SK-N-SH (cell line): ENCODE data around the gene LRRC8D. TPM values are rescaled to one million over a fixed set of nuclear protein-coding genes. Genes with fewer than 3 reads are reported as not detected.

ENCODE experiments used
- CTCF ChIA-PET: fragments of 300-600, 350-600 bp; formaldehyde crosslinking; extraction: SDS; loops from one replicate; lab custom pipeline; 2021; lab: Yijun Ruan, JAX
- POLR2A ChIA-PET: fragments of 350-600 bp; sonication (Branson Sonifier 250); formaldehyde crosslinking; extraction: SDS; loops from one replicate; lab custom pipeline; 2020; ENCODE audit warnings: antibody characterized with exemption, inconsistent platforms; lab: Yijun Ruan, JAX
- DNase-seq: peaks from one replicate; pipeline ENCODE4 v3.0.0; 2012
- H2AFZ ChIP-seq: fragments of 200-600 bp; sonication (generic); 2 replicates; pipeline ENCODE4 v1.8.1; 2016; ENCODE audit warnings: antibody characterized with exemption, mild to moderate bottlenecking, low read depth
- H3F3A ChIP-seq: fragments of 200-600 bp; sonication (generic); replicated peaks from 2 replicates; pipeline ENCODE3; 2016; ENCODE audit warnings: antibody characterized with exemption, mild to moderate bottlenecking; ENCODE audit not compliant: insufficient read depth
- H3K27ac ChIP-seq, 2 experiments: fragments of 200-500 bp in 1 of 2; fragments of 200-600 bp in 1 of 2; sonication (Bioruptor generic) in 1 of 2; sonication (generic), shearing (Covaris generic) in 1 of 2; 2 replicates each; pipeline versions ENCODE4 v1.5.1 to v1.6.1; 2014 to 2016; ENCODE audit warnings: low read depth in 2 of 2, inconsistent platforms in 1 of 2, low read length in 1 of 2, mild to moderate bottlenecking in 1 of 2, mixed read lengths in 1 of 2
- H3K27me3 ChIP-seq: fragments of 200-600 bp; sonication (generic), shearing (Covaris generic); 2 replicates; pipeline ENCODE4 v1.6.1; 2016; ENCODE audit warnings: mixed run types; ENCODE audit not compliant: insufficient read depth
- H3K36me3 ChIP-seq, 2 experiments: fragments of 200-500 bp in 1 of 2; fragments of 200-600 bp in 1 of 2; sonication (Bioruptor generic) in 1 of 2; sonication (generic) in 1 of 2; replicated peaks in 1 of 2; 2 replicates each; pipeline versions ENCODE3 to v1.5.1; 2014 to 2016; ENCODE audit warnings: low read length in 1 of 2, mild to moderate bottlenecking in 1 of 2; ENCODE audit not compliant: insufficient read depth in 2 of 2, control insufficient read depth in 1 of 2
- H3K4me1 ChIP-seq, 2 experiments: fragments of 200-500 bp in 1 of 2; fragments of 200-600 bp in 1 of 2; sonication (Bioruptor generic) in 1 of 2; sonication (generic), shearing (Covaris generic) in 1 of 2; 2 replicates each; pipeline versions ENCODE4 v1.5.1 to v1.6.1; 2014 to 2016; ENCODE audit warnings: low read depth in 1 of 2, low read length in 1 of 2, mixed run types in 1 of 2; ENCODE audit not compliant: insufficient read depth in 2 of 2, control insufficient read depth in 1 of 2
- H3K4me2 ChIP-seq: fragments of 200-600 bp; sonication (generic), shearing (Covaris generic); 2 replicates; pipeline ENCODE4 v1.6.1; 2017; ENCODE audit warnings: mixed run types
- H3K4me3 ChIP-seq, 2 experiments: fragments of 200-500 bp in 1 of 2; fragments of 200-600 bp in 1 of 2; sonication (Bioruptor generic) in 1 of 2; sonication (generic), shearing (Covaris generic) in 1 of 2; 2 replicates each; pipeline versions ENCODE4 v1.5.1 to v1.8.1; 2014 to 2016; ENCODE audit warnings: low read depth in 2 of 2, inconsistent platforms in 1 of 2, low read length in 1 of 2, mild to moderate bottlenecking in 1 of 2, mixed read lengths in 1 of 2, moderate library complexity in 1 of 2
- H3K79me2 ChIP-seq: fragments of 200-600 bp; sonication (generic); 2 replicates; pipeline ENCODE4 v1.8.1; 2017; ENCODE audit warnings: mild to moderate bottlenecking; ENCODE audit not compliant: insufficient read depth
- H3K9ac ChIP-seq: fragments of 200-600 bp; sonication (generic); 2 replicates; pipeline ENCODE4 v1.6.1; 2017; ENCODE audit warnings: mixed run types
- H3K9me2 ChIP-seq: fragments of 200-600 bp; sonication (generic); 2 replicates; pipeline ENCODE4 v1.6.1; 2017; ENCODE audit warnings: mixed run types
- H3K9me3 ChIP-seq: fragments of 200-600 bp; sonication (generic); 2 replicates; pipeline ENCODE4 v1.6.1; 2017; ENCODE audit warnings: mixed run types, mild to moderate bottlenecking, moderate library complexity
- H4K20me1 ChIP-seq: fragments of 200-600 bp; sonication (generic); 2 replicates; pipeline ENCODE4 v1.6.1; 2017; ENCODE audit warnings: mild to moderate bottlenecking, mixed run types; ENCODE audit not compliant: insufficient read depth
- MAX ChIP-seq: IDR thresholded peaks from 2 replicates; pipeline ENCODE4 v1.4.0; 2012; ENCODE audit warnings: low read depth
- MEF2A ChIP-seq: IDR thresholded peaks from 2 replicates; pipeline ENCODE4 v1.4.0; 2012; ENCODE audit warnings: low read depth, borderline replicate concordance
- NFIC ChIP-seq: IDR thresholded peaks from 2 replicates; pipeline ENCODE4 v1.4.0; 2012; ENCODE audit warnings: borderline replicate concordance
- NRF1 ChIP-seq: IDR thresholded peaks from 2 replicates; pipeline ENCODE4 v1.6.1; 2012; ENCODE audit warnings: low read depth, mild to moderate bottlenecking, low read length
- PBX3 ChIP-seq: IDR thresholded peaks from 2 replicates; pipeline ENCODE4; 2012
- POLR2AphosphoS5 ChIP-seq: IDR thresholded peaks from 2 replicates; pipeline ENCODE4 v1.6.1; 2012; ENCODE audit warnings: low read depth, low read length
- RCOR1 ChIP-seq: fragments of 150-350 bp; IDR thresholded peaks from 2 replicates; pipeline ENCODE4 v1.6.1; 2017; ENCODE audit warnings: antibody characterized with exemption, low read length
- SIN3A ChIP-seq: IDR thresholded peaks from 2 replicates; pipeline ENCODE4 v1.6.1; 2012; ENCODE audit warnings: low read depth, mild to moderate bottlenecking, low read length, moderate library complexity, borderline replicate concordance
- SMC3 ChIP-seq: IDR thresholded peaks from 2 replicates; pipeline ENCODE4 v1.6.1; 2012; ENCODE audit warnings: low read depth, low read length, improper control_type of control experiment
- USF1 ChIP-seq: IDR thresholded peaks from 2 replicates; pipeline ENCODE4 v1.4.0; 2012; ENCODE audit warnings: low read depth, borderline replicate concordance
- USF2 ChIP-seq: fragments of 150-350 bp; IDR thresholded peaks from 2 replicates; pipeline ENCODE4 v1.6.1; 2017; ENCODE audit warnings: antibody characterized with exemption, low read length, low read depth, borderline replicate concordance
- ZBTB33 ChIP-seq: IDR thresholded peaks from 2 replicates; pipeline ENCODE4 v1.4.0; 2012; ENCODE audit warnings: low read depth, borderline replicate concordance
- WGBS: methylation state at CpG from one replicate; pipeline ENCODE4 v1.1.6; 2017; ENCODE audit warnings: low lambda C conversion rate; 5-methylcytosine and 5-hydroxymethylcytosine counted together
- polyA plus RNA-seq, 3 experiments: library from polyadenylated mRNA; depleted of rRNA; stranded (reverse); fragments of >200 nt; gene quantifications; 2 replicates each; pipeline ENCODE4 v1.2.3, GENCODE V29; 2012

LRRC8D gene
- polyA plus RNA-seq, 1 of the 3 experiments (the other 2 are of a cell fraction), result 15.0 TPM

GRCh38 chr1:89827330-89827729 is 6.5 kb downstream of the LRRC8D start (continued):
- TF ChIP-seq USF1 (no peak), USF2 (no peak), MEF2A (no peak), SMC3 (no peak), SIN3A (no peak), RCOR1 (no peak)

- Histone ChIP-seq H3K4me3 (no peak overlapping the region), H3K9me2 (no peaks in the 10 kb centered on the region), H3F3A (no peaks in the 10 kb centered on the region), H2AFZ (no peak overlapping the region), H3K9ac (no peak overlapping the region), H3K9me3 (no peaks in the 10 kb centered on the region), H3K4me1 (peaks cover 0 to 8% of the 10 kb centered on the region in 2 experiments; a peak in 3 of 4 replicates), H3K27ac (no peak overlapping the region), H3K36me3 (peaks cover 0 to 9% of the 10 kb centered on the region in 2 experiments), H3K27me3 (no peaks in the 10 kb centered on the region), H3K79me2 (no peaks in the 10 kb centered on the region), H4K20me1 (no peaks in the 10 kb centered on the region), H3K4me2 (no peak overlapping the region)
- TF ChIP-seq USF1 (no peak), NRF1 (no peak), SIN3A (no peak), ZBTB33 (no peak), POLR2AphosphoS5 (no peak), MAX (no peak), NFIC (no peak), PBX3 (no peak)
- DNase-seq, result no peak
- ChIA-PET CTCF (interaction anchor here (1.1 to 2.1 kb wide), 3 partner anchors 12 to 23 kb away, joined by 4 to 9 read pairs (median 7); no protein-coding TSS in a partner anchor), POLR2A (no interaction called here)
- WGBS, result 100% methylated on average over 1 of the region's 1 CpG
Observed at GRCh38 chr1:89827902-89828301, 7.1 kb downstream of the LRRC8D start.
